Transverse colon (tissue), 4 donors: Measurements from ENCODE around the gene ARFIP1. TPM values are rescaled to one million over a fixed set of nuclear protein-coding genes. Genes with fewer than 3 reads are reported as not detected.

Experiments
- DNase-seq: peaks from one replicate; pipeline ENCODE4 v3.0.0-alpha.2; 2019
- H3K27ac ChIP-seq, 4 donors: fragments of 200-600 bp; sonication (generic); 2 replicates each; pipeline ENCODE4 v1.5.1; 2016 to 2018; ENCODE audit warnings: inconsistent platforms in 4 of 4
- H3K27me3 ChIP-seq: fragments of 200-600 bp; sonication (generic); 2 replicates; pipeline ENCODE4 v1.5.1; 2017; ENCODE audit warnings: inconsistent platforms
- H3K36me3 ChIP-seq, 4 donors: fragments of 200-600 bp; sonication (generic); 2 replicates each; pipeline ENCODE4 v1.5.1; 2017 to 2019; ENCODE audit warnings: inconsistent platforms in 4 of 4
- H3K4me1 ChIP-seq, 4 donors: fragments of 200-600 bp; sonication (generic); 2 replicates each; pipeline ENCODE4 v1.5.1; 2017 to 2020; ENCODE audit warnings: inconsistent platforms in 4 of 4
- H3K4me3 ChIP-seq, 4 donors: fragments of 200-600 bp; sonication (generic); 1 replicate in 1 of 4; 2 replicates in 3 of 4; pipeline versions ENCODE4 v1.5.1 to v1.6.1; 2017 to 2019; ENCODE audit warnings: inconsistent platforms in 4 of 4
- H3K9me3 ChIP-seq, 2 donors: fragments of 200-600 bp; sonication (generic); 2 replicates each; pipeline ENCODE4 v1.5.1; 2017 to 2019; ENCODE audit warnings: inconsistent platforms in 2 of 2
- CTCF ChIP-seq, 5 experiments: fragments of 200-600 bp in 3 of 5; fragments of 450-650 bp in 2 of 5; sonication (generic) in 3 of 5; IDR thresholded peaks; 1 replicate in 2 of 5; 2 replicates in 3 of 5; pipeline ENCODE4 v1.5.1; 2016 to 2017; ENCODE audit warnings: antibody characterized with exemption in 5 of 5, inconsistent platforms in 3 of 5, mild to moderate bottlenecking in 2 of 5, moderate library complexity in 1 of 5
- EP300 ChIP-seq: sonication (generic); formaldehyde crosslinking; IDR thresholded peaks from one replicate; pipeline ENCODE4 v1.6.1; 2017; ENCODE audit warnings: antibody characterized with exemption, low read depth
- POLR2A ChIP-seq: fragments of 450-650 bp; IDR thresholded peaks from one replicate; pipeline ENCODE4 v1.6.1; 2016; ENCODE audit warnings: antibody characterized with exemption, mild to moderate bottlenecking, moderate library complexity
- POLR2AphosphoS5 ChIP-seq, 3 donors: sonication (generic); formaldehyde crosslinking; IDR thresholded peaks; one replicate each; pipeline ENCODE4 v1.6.1; 2016; ENCODE audit warnings: antibody characterized with exemption in 3 of 3
- WGBS, 2 donors: methylation state at CpG; one replicate each; pipeline ENCODE4 v1.1.5; 2018; ENCODE audit warnings: low coverage in 1 of 2; 5-methylcytosine and 5-hydroxymethylcytosine counted together
- in situ Hi-C, 4 donors: fragments of 200-750 bp; cut with MboI; loops; one replicate each; pipeline versions ENCODE4 v1.15.0 to v1.15.1; 2017; ENCODE audit warnings: low sequenced_read_pairs in 3 of 4, low pct_ligation_motif_present in 1 of 4, low pct_unique_long_range_greater_than_20kb in 1 of 4
- intact Hi-C: fragments of 100-400 bp; cut with DNase I; formaldehyde crosslinking; loops from one replicate; pipeline ENCODE4 v1.15.1; 2023; ENCODE audit warnings: low total_unique reads
- total RNA-seq, 4 donors: library from RNA; depleted of rRNA; stranded (reverse); fragments of >200 nt; gene quantifications; one replicate each; pipeline ENCODE4 v1.1.0, GENCODE V29; 2016

Gene ARFIP1
- total RNA-seq, 4 donors from 2014 or later: 35.0 to 115 (median 46.2) TPM

- WGBS, 2 donors: 100% methylated on average over 1 of the region's 1 CpG; no CpG with 5 or more reads in 1 of the 2 donors
- Histone ChIP-seq H3K4me1 (peaks cover 0 to 36% (median 15%) of the 10 kb centered on the region in 4 donors), H3K36me3 (no peaks in the 10 kb centered on the region), H3K27me3 (no peaks in the 10 kb centered on the region), H3K4me3 (no peak overlapping the region), H3K9me3 (no peaks in the 10 kb centered on the region), H3K27ac (no peak overlapping the region)
- in situ Hi-C loops: no loop called here
- no peak for TF ChIP-seq POLR2A
- TF ChIP-seq POLR2AphosphoS5 (IDR thresholded peaks at IDR 0.05): no peak
- no peak for TF ChIP-seq EP300
- no peak for TF ChIP-seq CTCF (IDR thresholded peaks at IDR 0.05)
- DNase-seq: no peak
- intact Hi-C loops: no loop called here
These were observed 23.8 kb downstream of the ARFIP1 start for GRCh38 chr4:152803541-152803940.

- Histone ChIP-seq H3K27ac (peak overlapping the region in 1 of 4 donors; percentile 18), H3K9me3 (no peaks in the 10 kb centered on the region), H3K4me3 (no peak overlapping the region), H3K4me1 (peaks cover 0 to 36% (median 15%) of the 10 kb centered on the region in 4 donors), H3K27me3 (no peaks in the 10 kb centered on the region), H3K36me3 (no peaks in the 10 kb centered on the region)
- no peak for DNase-seq
- in situ Hi-C loops (no loop called here), intact Hi-C loops (no loop called here)
- TF ChIP-seq EP300: no peak
- no peak for TF ChIP-seq POLR2A
- no peak for TF ChIP-seq CTCF (IDR thresholded peaks at IDR 0.05)
- no peak for TF ChIP-seq POLR2AphosphoS5 (IDR thresholded peaks at IDR 0.05)
- 86 to 87% methylated on average over 2 of the region's 2 CpGs for WGBS, 2 donors
These were observed 25.4 kb downstream of the ARFIP1 start for GRCh38 chr4:152805071-152805650.

GRCh38 chr4:152805818-152806217, 26.1 kb downstream of the ARFIP1 start:
- no peaks in the 10 kb centered on the region for H3K36me3 ChIP-seq
- intact Hi-C loops: no loop called here
- no peak for TF ChIP-seq EP300
- TF ChIP-seq POLR2AphosphoS5 (IDR thresholded peaks at IDR 0.05): no peak
- no peak for TF ChIP-seq CTCF (IDR thresholded peaks at IDR 0.05)
- no peak for TF ChIP-seq POLR2A
- no peaks in the 10 kb centered on the region for H3K27me3 ChIP-seq
- 64 to 73% methylated on average over 2 of the region's 2 CpGs for WGBS, 2 donors
- no peak overlapping the region for H3K4me3 ChIP-seq
- in situ Hi-C loops: no loop called here
- H3K27ac ChIP-seq: no peak overlapping the region
- no peak for DNase-seq
- H3K4me1 ChIP-seq: peaks cover 0 to 36% (median 15%) of the 10 kb centered on the region in 4 donors
- no peaks in the 10 kb centered on the region for H3K9me3 ChIP-seq

GRCh38 chr4:152806501-152807125, 26.9 kb downstream of the ARFIP1 start:
- TF ChIP-seq EP300 (no peak), POLR2A (no peak), POLR2AphosphoS5 (IDR thresholded peaks at IDR 0.05) (no peak), CTCF (IDR thresholded peaks at IDR 0.05) (no peak)
- in situ Hi-C loops: no loop called here

More at GRCh38 chr4:152806501-152807125, 26.9 kb downstream of the ARFIP1 start:
- intact Hi-C loops: no loop called here
- DNase-seq: no peak
- Histone ChIP-seq H3K4me3 (no peak overlapping the region), H3K27me3 (no peaks in the 10 kb centered on the region), H3K9me3 (no peaks in the 10 kb centered on the region), H3K27ac (no peak overlapping the region), H3K36me3 (no peaks in the 10 kb centered on the region), H3K4me1 (peaks cover 0 to 36% (median 15%) of the 10 kb centered on the region in 4 donors)
- WGBS, 2 donors: 80 to 81% methylated on average over 3 of the region's 3 CpGs
